PFSK-1 (cell line): ENCODE results near the gene MYCBP2.

Experiments used
- FOXP2 ChIP-seq: optimal IDR thresholded peaks from 2 replicates; pipeline ENCODE3; 2011; ENCODE audit warnings: borderline replicate concordance, control low read depth, inconsistent platforms; ENCODE audit not compliant: insufficient read depth; ENCODE audit errors: extremely low read length, extremely low read depth
- POLR2AphosphoS5 ChIP-seq: IDR thresholded peaks from 2 replicates; pipeline ENCODE4 v1.6.1; 2012; ENCODE audit warnings: low read depth, mild to moderate bottlenecking, control low read depth, low read length, moderate library complexity
- REST ChIP-seq, 2 experiments: IDR thresholded peaks; 2 replicates each; pipeline versions ENCODE4 v1.6.1 to v1.8.0; 2011 to 2012; ENCODE audit warnings: low read depth in 2 of 2, low read length in 2 of 2, control low read depth in 1 of 2, inconsistent platforms in 1 of 2, mild to moderate bottlenecking in 1 of 2, moderate library complexity in 1 of 2; ENCODE audit not compliant: insufficient read depth in 1 of 2
- TAF1 ChIP-seq: IDR thresholded peaks from 2 replicates; pipeline ENCODE4 v1.6.1; 2012; ENCODE audit warnings: low read length, control low read depth, borderline replicate concordance; ENCODE audit not compliant: insufficient read depth

GRCh38 chr13:77337159-77337558 is 10.3 kb upstream of the MYCBP2 start:
- no peak for TF ChIP-seq TAF1
- no peak for TF ChIP-seq FOXP2
- TF ChIP-seq POLR2AphosphoS5: no peak
- TF ChIP-seq REST (IDR thresholded peaks at IDR 0.05; ENCODE audit: insufficient read depth in 1 of 2, low read depth in 2 of 2, low read length in 2 of 2): no peak
